ENCODE measurements around the gene CST9L.

Gene CST9L

DNA sequence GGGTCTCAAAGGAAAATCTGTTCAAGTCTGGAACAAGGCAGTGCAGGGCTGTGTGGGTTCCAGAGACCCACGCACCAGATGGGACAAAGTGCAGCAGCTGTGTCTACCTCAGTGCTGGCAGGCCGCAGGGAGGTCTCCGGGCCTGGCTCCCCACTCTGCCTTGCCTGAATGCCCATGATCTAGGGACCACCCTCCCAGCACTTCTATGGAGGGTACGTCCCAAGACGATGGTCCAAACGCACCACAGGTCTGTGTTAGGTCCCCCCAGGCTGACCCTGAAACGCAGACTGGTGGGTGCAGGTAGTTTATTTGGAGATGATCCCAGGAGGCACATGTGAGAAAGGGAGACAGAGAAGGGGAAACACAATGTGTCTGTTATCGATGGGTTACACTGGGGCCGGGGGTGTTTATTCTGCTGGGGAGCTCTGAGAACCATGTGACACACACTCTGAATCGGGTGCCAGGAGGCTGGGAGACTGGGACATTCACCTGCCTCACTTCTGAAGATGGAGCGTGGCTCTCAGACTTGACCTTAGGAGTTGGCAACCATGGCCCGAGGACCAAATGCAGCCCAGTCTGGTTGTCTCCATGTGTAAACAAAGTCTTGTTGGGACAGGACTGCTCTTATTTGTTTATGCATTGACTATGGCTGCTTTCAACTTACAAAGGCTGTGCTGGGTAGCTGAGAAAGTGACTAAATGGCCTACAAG, 21.7 kb downstream of the CST9L start:
- no peak for DNase-seq (ENCODE audit: low spot score)

DNA sequence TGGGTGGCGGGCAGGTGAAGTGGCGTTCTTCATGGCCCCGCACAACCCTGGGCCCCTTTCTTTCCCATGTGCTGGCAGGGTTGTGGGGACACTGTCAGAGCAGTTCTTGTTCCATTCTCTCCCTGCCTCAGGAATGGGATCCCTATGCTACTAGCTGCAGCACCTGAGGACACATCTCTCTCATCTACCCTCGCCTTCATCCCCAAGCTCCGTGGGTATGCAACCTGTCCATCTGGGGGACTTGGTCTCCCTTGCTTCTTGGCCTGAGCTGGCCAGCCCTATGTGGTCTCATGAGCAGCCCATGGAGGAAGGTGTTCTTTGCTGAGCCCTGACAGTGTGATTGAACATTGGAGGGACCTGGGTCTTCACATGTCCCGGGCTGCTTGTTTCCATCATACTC, 24.2 kb downstream of the CST9L start:
- no peak for DNase-seq (ENCODE audit: low spot score)

DNA sequence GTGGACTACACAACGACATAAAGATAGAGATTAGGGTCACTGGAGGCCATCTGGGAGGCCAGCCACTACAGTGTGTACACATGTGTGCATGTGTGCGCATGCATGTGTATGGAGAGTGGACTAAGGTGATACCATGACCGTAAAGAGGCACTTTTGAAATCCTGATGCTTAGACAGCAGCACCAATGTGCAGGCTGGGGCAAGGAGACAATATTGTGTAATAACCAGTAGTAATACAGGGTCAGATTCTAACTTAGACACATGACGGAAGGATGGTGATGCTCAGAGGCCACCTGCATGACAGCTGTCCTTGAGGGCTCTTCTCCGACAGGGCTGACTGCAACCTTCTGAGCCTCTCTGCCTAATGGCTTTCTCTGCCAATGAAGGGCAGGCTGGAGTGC, 25.5 kb downstream of the CST9L start:
- DNase-seq (ENCODE audit: low spot score), result no peak

DNA sequence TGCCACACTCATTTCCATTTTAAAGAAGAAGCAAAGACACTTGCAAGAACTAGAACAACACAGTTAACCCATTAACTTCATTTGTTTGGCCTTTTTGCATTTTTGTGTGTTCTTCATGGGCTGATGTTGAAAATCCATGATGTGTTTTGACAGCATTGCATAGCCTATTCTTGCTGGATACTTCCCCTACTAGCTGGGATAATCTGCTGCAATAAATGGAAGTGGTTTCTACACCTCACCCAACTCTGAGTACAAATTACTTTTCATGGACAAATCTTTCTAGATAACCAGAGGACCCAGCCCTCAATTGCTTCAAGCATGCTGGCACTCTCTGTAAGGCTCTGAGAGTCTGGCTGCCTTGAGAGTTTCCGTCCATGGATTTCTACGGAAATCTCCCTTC, 26.5 kb downstream of the CST9L start:
- no peak for DNase-seq (ENCODE audit: low spot score)

DNA sequence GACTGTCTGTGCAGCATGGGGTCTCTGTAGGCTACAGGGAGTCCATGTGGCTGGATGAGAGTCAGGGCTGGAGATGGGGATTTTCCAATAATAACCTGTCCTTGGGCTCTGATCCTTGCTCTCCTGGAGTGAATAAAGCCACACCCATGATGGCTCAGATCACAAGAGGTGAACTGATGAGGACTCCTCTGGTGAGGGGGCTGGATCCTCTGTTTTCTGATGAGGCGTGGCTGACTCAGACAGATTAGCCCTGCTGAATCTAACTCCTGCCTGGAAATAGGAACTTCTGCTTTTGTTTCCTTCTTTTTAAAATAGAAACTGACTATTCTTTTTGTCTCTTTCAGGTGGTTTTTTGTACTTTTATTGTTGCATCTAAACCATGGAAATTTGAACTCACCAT, 27.0 kb downstream of the CST9L start:
- no peak for DNase-seq (ENCODE audit: low spot score)

DNA sequence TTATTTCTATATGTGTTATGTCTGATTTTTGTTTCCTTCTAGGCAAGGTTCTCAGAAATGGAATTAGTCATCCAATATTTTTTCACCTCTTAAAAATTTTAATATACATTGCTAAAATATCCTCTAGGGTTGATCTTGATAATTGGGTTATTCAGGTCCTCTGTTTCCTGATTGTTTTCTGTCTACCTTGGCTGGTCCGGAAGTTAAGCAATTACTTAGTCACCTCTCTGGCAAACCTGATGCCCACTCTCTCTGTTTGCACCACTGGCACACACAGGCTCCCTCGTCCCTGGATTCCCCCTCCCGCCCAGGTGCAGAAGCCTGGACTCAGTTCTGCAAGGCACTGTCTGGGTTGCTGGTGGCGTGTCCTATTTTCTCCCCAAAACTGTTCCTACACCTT, 27.7 kb downstream of the CST9L start:
- no peak for DNase-seq (ENCODE audit: low spot score)

DNA sequence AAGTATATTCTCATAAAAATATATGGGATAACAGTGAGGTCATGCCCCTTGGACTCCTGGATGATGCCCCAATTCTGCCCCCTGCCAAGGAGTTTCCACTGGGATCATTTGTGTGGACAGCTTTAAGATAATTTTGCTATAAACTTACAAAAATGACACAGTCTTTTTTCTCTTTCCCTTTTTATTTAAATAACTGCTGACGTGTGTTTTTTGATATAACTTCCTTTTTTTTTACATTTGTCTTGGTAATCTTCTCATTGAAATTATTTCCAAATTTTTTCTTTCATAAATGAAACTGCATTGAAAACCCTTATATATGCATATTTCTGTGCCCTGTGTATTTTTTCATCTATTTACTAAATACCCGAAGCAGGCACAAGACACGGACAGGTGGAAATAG, 31.3 kb downstream of the CST9L start:
- DNase-seq (ENCODE audit: low spot score), result no peak

DNA sequence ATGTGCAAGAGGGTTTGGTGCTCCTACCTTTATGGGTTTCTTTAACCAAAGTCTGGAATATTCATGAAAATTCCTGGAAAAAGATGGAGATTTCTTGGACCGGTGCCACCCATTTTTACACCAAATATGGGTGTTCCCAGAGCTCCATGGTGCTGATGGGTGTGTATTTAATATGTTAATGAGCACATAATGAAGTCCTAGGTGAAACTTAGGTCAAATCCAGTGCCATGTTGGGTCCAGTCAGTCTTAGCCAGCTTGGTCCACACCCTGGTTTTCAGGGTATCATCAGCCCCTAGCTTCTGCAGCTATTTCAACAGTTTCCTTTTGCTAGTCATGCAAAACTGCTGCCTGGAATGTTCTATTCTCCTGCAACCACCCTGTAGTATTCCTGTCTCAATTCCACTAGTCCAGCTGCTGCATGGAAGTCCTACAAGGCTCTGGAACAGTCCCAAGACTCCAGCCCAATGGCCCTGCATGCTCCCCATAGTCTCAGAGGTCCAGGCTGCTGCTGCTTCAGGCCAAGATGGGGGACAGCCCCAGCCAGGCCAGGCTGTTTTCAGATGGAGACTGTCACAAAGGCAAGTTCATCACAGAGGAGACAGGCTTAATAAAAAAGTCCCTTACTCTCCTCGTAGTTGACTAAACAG, 31.8 kb downstream of the CST9L start:
- no peak for DNase-seq (ENCODE audit: low spot score)

DNA sequence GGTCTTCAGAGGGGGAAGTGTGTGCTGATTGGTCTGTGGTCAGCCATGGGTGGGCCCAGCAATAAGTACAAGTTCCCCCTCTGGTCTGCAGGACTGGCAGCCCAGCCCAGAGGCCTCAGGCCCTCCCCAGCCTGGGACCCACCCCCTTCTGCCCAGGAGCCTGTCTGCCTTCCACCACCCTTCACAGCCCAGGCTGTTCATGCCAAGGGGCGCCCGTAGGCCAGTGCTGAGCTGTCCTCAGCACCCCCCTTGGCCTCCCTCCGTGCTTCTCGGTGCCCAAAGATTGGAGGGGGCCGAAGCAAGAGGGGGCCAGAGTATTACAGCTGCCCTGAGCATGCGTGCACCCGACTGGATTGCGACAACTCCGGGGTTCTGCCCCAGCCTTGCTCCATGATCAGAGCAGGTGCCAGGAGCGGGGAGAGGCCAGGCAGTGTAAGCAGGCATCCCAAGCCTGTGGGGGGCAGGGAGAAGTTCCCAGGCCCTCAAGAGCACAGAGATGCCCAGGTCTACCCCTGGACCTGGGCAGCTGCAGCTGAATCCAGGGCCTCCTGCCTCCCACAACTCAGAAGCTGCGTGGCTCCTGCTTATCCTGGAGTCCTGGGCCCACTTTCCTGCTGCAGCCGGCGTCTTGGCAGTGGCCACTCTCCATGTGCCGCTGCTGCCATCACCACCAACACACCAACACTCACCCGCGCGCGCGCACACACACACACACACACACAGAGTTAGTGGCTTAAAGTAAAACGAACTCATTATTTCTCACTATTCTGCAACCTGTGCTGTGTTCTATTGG, 33.3 kb downstream of the CST9L start:
- DNase-seq (ENCODE audit: low spot score), result no peak

DNA sequence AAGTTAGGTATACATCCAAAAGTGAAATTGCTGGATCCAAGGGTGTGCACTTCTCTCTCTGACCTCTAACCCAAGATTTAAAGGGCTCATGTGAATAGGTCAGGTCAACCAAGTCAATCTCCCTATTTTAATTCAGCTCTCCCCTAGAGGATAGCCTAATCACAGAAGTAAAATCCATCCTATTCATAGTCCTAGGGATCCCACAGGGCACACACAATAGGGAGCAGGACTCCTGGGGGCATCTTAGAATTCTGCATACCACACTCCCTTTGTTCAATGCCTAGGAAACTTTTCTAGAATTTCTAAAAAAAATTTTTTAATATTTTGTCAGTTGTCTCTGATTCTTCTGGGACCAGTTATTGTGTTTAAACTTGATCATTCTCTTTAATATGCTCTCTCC, 35.1 kb downstream of the CST9L start:
- DNase-seq (ENCODE audit: low spot score), result no peak

DNA sequence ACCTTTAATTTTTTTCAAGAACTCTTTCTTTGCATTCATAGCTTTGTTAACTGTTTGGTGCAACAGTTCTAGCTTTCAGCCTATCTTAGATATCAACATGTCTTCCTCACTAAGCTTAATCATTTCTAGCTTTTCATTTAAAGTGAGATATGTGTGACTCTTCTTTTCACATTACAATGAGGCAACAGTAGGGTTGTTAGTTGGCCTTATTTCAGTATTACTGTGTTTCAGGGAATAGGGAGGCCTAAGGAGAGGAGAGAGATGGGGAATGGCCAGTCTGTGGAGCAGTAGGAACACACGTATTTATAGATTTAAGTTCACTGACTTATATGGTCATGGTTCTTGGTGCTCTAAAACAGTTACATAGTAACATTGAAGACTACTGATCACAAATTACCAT, 35.8 kb downstream of the CST9L start:
- DNase-seq (ENCODE audit: low spot score), result no peak

DNA sequence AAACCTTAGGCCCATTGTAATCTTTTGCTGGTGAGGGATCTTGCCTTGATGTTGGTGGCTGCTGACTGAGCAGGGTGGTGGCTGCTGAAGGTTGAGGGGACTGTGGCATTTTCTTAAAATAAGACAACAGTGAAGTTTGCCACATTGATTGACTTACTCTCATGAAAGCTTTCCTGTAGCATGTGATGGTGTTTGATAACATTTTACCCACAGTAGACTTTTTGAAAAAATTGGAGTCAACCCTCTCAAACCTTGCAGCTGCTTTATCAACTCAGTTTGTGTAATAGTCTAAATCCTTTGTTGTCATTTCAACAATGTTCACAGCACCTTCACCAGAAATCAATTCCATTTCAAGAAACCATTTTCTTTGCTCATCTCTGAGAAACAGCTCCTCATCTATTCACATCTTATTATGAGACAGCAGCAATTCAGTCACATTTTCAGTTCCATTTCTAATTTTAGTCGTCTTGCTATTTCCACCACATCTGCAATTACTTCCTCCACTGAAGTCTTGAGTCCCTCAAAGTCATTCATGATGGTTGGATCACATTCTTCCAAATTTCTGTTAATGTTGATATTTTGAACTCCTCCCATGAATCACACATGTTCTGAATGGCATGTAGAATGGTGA, 37.2 kb downstream of the CST9L start:
- no peak for DNase-seq (ENCODE audit: low spot score)

DNA sequence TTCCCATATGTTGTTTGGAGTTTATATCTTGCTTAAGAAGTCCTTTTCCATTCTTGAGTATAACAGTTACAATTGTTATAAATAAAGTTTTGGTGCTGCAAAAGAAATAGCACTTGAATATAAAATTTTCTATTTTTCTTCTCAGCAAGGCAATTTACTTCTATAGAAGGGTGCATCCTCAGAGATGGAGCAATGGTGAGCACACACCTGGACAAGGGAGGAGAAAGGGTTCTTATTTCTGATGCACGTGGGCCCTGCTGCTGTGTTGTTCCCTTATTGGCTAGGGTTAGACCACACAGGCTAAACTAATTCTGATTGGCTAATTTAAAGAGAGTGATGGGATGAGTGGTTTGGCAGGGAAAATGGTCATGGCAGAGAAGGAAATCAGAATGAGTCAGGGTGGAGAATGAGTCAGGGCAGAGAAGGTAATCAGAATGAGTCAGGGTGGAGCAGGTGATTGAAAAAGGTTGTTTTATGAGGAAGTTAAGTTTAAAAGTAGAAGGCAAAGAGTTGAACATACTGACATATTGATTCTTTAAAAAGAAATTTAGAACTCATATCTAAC, 39.3 kb downstream of the CST9L start:
- no peak for DNase-seq (ENCODE audit: low spot score)

DNA sequence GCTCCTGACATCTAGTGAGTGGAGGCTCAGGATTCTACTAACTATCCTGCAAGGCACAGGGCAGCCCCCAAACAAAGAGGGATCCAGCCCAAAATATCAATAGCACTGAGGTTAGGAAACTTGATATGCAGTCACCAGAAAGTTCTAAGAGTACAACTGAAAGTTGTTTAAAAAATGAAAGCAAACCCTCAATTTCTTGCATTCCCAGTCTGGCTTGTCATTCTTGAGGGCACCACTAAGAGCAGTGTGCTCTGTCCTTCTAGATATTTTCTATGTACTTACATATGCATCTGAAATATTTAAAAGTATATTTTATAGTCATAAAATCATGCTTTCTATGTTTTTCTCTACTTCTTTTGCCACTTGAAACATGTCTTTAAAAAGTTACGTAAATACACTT, 41.4 kb downstream of the CST9L start:
- no peak for DNase-seq (ENCODE audit: low spot score)

DNA sequence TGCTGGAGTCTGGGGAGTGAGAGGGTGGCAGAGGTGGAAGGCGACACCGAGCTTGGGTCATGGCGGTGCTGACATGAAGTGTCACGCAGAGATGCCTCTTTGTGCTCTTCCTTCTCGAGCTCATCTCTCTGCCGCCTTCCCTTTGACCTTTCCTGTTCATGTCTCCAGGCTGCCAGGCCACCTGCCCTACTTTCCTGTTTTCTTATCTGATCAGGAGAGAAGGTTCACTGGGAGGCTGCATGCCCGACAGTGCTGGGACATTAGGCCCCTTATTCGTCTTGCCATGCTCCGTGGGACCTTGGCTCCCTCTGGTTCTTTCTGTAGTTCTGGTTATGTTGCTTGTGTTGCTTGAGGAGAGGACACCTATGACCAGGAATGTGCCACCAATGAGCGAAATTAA, 44.1 kb downstream of the CST9L start:
- DNase-seq (ENCODE audit: low spot score), result no peak

DNA sequence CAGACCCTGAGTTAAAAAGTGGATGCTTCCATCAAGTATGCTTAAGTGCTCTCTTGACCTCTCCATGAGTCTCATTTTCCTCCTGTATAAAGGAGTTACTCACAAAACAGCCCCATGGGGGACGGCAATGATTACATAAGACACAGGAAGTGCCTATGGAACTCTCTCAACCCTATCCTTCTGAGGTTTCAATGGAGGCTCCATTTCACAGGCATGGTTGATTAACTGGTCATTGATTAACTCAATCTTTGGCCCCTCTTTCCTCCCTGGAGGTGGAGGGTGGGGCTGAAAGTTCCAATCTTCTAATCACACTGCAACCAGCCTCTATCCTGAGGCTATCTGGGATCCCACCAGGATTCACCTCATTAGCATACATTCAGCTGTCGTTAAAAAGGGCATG, 48.1 kb downstream of the CST9L start:
- no peak for DNase-seq (ENCODE audit: low spot score)

DNA sequence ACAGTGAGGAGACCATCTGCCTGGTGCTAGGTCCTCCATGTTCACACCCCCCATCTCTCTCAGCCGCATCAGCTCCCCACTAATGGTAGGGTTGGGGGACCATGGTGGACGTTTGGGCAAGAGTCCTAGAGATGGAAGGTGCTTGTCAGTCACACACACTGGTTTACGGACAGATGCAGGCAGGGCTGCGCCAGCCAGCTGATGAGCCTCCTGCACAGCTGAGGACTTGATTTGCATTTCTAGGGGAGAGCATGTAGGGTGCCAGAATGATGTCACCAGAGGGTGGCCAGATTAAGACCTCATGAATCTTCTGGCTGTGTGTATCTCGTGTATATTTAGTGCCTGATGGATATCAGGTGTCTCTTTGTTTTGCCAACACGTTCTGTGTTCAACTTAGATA, 48.7 kb downstream of the CST9L start:
- DNase-seq (ENCODE audit: low spot score), result no peak

DNA sequence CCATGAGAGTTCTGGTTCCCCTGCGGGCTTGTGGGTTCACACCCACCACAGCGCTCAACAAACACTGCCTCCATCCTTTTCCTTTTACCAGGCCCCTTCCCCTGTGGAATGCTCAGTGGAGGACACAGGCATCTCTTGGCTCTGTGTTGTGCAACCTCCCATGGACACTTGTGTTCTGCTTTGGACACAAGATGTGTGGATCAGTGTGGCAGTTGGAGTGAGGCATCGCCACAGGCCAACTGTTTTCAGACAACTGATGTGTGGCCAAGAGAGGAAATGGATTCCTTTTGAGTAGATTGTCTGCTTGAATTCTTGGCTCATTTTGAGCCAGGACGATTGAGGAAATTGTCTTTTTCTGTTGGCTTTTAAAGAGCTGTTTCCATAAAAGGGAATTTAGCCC, 50.6 kb downstream of the CST9L start:
- DNase-seq (ENCODE audit: low spot score), result no peak

DNA sequence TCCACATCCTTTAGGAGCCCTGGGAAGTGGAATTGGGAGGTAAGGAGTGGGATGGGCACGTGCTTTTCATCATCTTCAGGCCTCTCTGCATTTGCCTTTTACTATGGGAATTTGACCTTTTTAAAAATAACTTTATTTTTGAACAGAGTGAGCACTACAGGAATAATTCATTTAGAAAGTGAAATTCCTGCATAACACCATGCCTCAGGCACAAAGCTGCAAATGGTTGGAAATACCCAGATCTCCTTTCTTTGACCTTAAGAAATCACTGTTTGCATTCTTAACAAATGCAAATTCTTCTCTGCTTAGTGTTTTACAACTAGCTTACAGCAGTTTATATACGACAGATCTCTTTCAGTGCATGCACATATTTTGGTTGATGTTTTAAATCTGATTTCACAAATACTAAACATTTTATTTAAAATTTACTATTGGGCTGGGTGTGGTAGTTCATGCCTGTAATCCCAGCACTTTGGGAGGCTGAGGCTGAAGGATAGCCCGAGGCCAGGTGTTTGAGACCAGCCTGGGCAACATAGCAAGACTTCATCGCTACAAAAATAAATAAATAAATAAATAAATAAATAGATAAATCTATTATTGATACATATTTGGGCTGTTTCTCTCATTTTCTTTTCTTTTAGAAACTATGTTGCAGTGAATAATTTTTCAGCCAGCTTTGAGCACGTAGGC, 52.9 kb downstream of the CST9L start:
- no peak for DNase-seq (ENCODE audit: low spot score)

DNA sequence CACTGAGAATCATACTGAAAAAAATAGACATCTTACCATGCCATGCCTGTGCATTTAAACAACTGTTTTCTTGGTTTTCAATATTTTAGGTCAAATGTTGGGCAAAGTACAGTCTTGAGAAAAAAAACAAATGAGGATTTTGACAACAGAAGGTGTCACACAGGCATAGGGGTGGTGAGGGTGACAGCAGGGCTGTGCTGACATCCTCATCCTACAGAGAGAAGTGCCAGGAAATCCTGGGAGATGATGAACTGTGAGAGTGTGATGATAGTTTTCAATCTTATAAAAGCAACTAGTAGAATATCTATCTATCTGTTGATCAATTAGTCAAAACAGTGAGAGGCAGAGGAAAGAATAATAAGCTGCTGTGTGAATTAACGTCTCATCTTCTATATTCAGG, 53.4 kb downstream of the CST9L start:
- no peak for DNase-seq (ENCODE audit: low spot score)
